Ishikawa (cell line): ENCODE measurements around the gene TRAPPC3L.

Experiments used
- CEBPB ChIP-seq: IDR thresholded peaks from 2 replicates; pipeline ENCODE4 v1.6.1; 2012
- EGR1 ChIP-seq: IDR thresholded peaks from 2 replicates; pipeline ENCODE4 v1.6.1; 2012
- EP300 ChIP-seq: IDR thresholded peaks from 2 replicates; pipeline ENCODE4 v1.6.1; 2012; ENCODE audit warnings: borderline replicate concordance
- FOXM1 ChIP-seq: IDR thresholded peaks from 2 replicates; pipeline ENCODE4 v1.6.1; 2012; ENCODE audit warnings: low read depth, borderline replicate concordance
- MAX ChIP-seq: IDR thresholded peaks from 2 replicates; pipeline ENCODE4 v1.6.1; 2012
- NFIC ChIP-seq: IDR thresholded peaks from 2 replicates; pipeline ENCODE4 v1.6.1; 2012
- RAD21 ChIP-seq: IDR thresholded peaks from 2 replicates; pipeline ENCODE4 v1.6.1; 2012; ENCODE audit warnings: low read depth
- TAF1 ChIP-seq: IDR thresholded peaks from 2 replicates; pipeline ENCODE4 v1.6.1; 2012; ENCODE audit warnings: low read depth, mild to moderate bottlenecking
- YY1 ChIP-seq: IDR thresholded peaks from 2 replicates; pipeline ENCODE4 v1.6.1; 2012; ENCODE audit warnings: low read depth
- ZBTB7A ChIP-seq: IDR thresholded peaks from 2 replicates; pipeline ENCODE4 v1.6.1; 2012; ENCODE audit warnings: low read depth

GRCh38 chr6:116447496-116448011, 97.9 kb downstream of the TRAPPC3L start:
- TF ChIP-seq CEBPB, result no peak
- TF ChIP-seq TAF1, result no peak
- TF ChIP-seq YY1, result no peak
- no peak for TF ChIP-seq RAD21
- no peak for TF ChIP-seq ZBTB7A
- no peak for TF ChIP-seq NFIC
- no peak for TF ChIP-seq FOXM1
- no peak for TF ChIP-seq MAX
- TF ChIP-seq EP300, result no peak
- TF ChIP-seq EGR1, result no peak
